IMR-90 (cell line): ENCODE measurements around the gene TRAF1. TPM values are rescaled to one million over a fixed set of nuclear protein-coding genes. Genes with fewer than 3 reads are reported as not detected.

Experiments
- ATAC-seq: fragments of 200-7000 bp; cut with Tn5 transposase; 2 replicates; pipeline ENCODE4 v1.9.1; 2020; ENCODE audit warnings: low read depth, mild to moderate bottlenecking, moderate library complexity
- BruUV-seq: library from RNA; stranded (reverse); fragments of 400-500 nt; replicated peaks from 2 replicates; lab custom pipeline; 2021; lab: Mats Ljungman, UMichigan
- CTCF ChIA-PET: fragments of 300-600 bp; formaldehyde crosslinking; extraction: SDS; loops from one replicate; lab custom pipeline; 2021; ENCODE audit warnings: antibody characterized with exemption; lab: Yijun Ruan, JAX
- POLR2A ChIA-PET: fragments of 300-600 bp; sonication (Branson Sonifier 250); formaldehyde crosslinking; loops from one replicate; lab custom pipeline; 2022; ENCODE audit warnings: antibody characterized with exemption; ENCODE audit not compliant: unreplicated experiment; lab: Charles Lee
- DNase-seq: peaks from one replicate; pipeline ENCODE4 v3.0.0; 2013
- H2AFZ ChIP-seq: replicated peaks from 2 replicates; pipeline ENCODE3; 2013; ENCODE audit warnings: low read length, mild to moderate bottlenecking; ENCODE audit not compliant: poor library complexity
- H2AK5ac ChIP-seq: 2 replicates; pipeline ENCODE4 v1.6.1; 2013; ENCODE audit warnings: low read depth, low read length, inconsistent platforms
- H2AK9ac ChIP-seq: replicated peaks from 2 replicates; pipeline ENCODE3; 2013; ENCODE audit warnings: mild to moderate bottlenecking, low read depth, low read length, moderate library complexity; ENCODE audit not compliant: poor library complexity
- H2BK120ac ChIP-seq: 2 replicates; pipeline ENCODE4 v1.6.1; 2013; ENCODE audit warnings: low read depth, low read length, inconsistent platforms
- H2BK15ac ChIP-seq: 3 replicates; pipeline ENCODE4 v1.6.1; 2013; ENCODE audit warnings: low read depth, low read length, inconsistent platforms
- H2BK20ac ChIP-seq: 2 replicates; pipeline ENCODE4 v1.6.1; 2013; ENCODE audit warnings: low read depth, mild to moderate bottlenecking, inconsistent platforms, low read length, moderate library complexity
- H2BK5ac ChIP-seq: 2 replicates; pipeline ENCODE4 v1.6.1; 2013; ENCODE audit warnings: mild to moderate bottlenecking, low read depth, low read length, inconsistent platforms; ENCODE audit not compliant: poor library complexity, severe bottlenecking
- H3K14ac ChIP-seq: replicated peaks from 2 replicates; pipeline ENCODE4 v1.6.1; 2013; ENCODE audit warnings: low read depth, low read length, inconsistent platforms
- H3K18ac ChIP-seq: 2 replicates; pipeline ENCODE4 v1.6.1; 2013; ENCODE audit warnings: low read depth, low read length, control low read depth
- H3K23ac ChIP-seq: 2 replicates; pipeline ENCODE4 v1.6.1; 2013; ENCODE audit warnings: low read depth, low read length, inconsistent platforms
- H3K27ac ChIP-seq: 2 replicates; pipeline ENCODE4 v1.5.1; 2013; ENCODE audit warnings: mild to moderate bottlenecking, control low read depth, low read length; ENCODE audit not compliant: insufficient read depth
- H3K27me3 ChIP-seq: 2 replicates; pipeline ENCODE4 v1.6.1; 2013; ENCODE audit warnings: low read length; ENCODE audit not compliant: control insufficient read depth, insufficient read depth
- H3K36me3 ChIP-seq: 2 replicates; pipeline ENCODE4 v1.6.1; 2013; ENCODE audit warnings: low read length, mixed read lengths; ENCODE audit not compliant: control insufficient read depth, insufficient read depth
- H3K4ac ChIP-seq: 2 replicates; pipeline ENCODE4 v1.6.1; 2013; ENCODE audit warnings: low read depth, low read length, inconsistent platforms
- H3K4me1 ChIP-seq: 2 replicates; pipeline ENCODE4 v1.6.1; 2013; ENCODE audit warnings: low read length, mixed read lengths; ENCODE audit not compliant: control insufficient read depth, insufficient read depth
- H3K4me2 ChIP-seq: 2 replicates; pipeline ENCODE4 v1.6.1; 2013; ENCODE audit warnings: low read depth, mild to moderate bottlenecking, control low read depth, low read length, moderate library complexity
- H3K4me3 ChIP-seq: 2 replicates; pipeline ENCODE4 v1.5.1; 2013; ENCODE audit warnings: low read depth, mild to moderate bottlenecking, control low read depth, low read length, moderate library complexity; ENCODE audit not compliant: insufficient read depth
- H3K56ac ChIP-seq: 2 replicates; pipeline ENCODE4 v1.6.1; 2013; ENCODE audit warnings: low read length, inconsistent platforms; ENCODE audit not compliant: insufficient read depth; ENCODE audit errors: extremely low read depth
- H3K79me1 ChIP-seq, 2 experiments: 2 replicates each; pipeline ENCODE4 v1.6.1; 2013; ENCODE audit warnings: low read length in 2 of 2, inconsistent platforms in 1 of 2, low read depth in 1 of 2
- H3K9ac ChIP-seq: 2 replicates; pipeline ENCODE4 v1.6.1; 2013; ENCODE audit warnings: low read depth, low read length, control low read depth
- H3K9me1 ChIP-seq: 2 replicates; pipeline ENCODE4 v1.6.1; 2013; ENCODE audit warnings: low read length, inconsistent platforms; ENCODE audit not compliant: insufficient read depth
- H3K9me3 ChIP-seq: 2 replicates; pipeline ENCODE4 v1.6.1; 2013; ENCODE audit warnings: low read length; ENCODE audit not compliant: control insufficient read depth, insufficient read depth
- H4K20me1 ChIP-seq: 2 replicates; pipeline ENCODE4 v1.6.1; 2013; ENCODE audit warnings: low read length, inconsistent platforms; ENCODE audit not compliant: insufficient read depth
- H4K5ac ChIP-seq: 2 replicates; pipeline ENCODE4 v1.6.1; 2013; ENCODE audit warnings: mild to moderate bottlenecking, low read depth, low read length, control low read depth
- H4K8ac ChIP-seq, 2 experiments: 2 replicates each; pipeline ENCODE4 v1.6.1; 2013; ENCODE audit warnings: low read depth in 2 of 2, low read length in 2 of 2, control low read depth in 1 of 2, inconsistent platforms in 1 of 2
- H4K91ac ChIP-seq: 2 replicates; pipeline ENCODE4 v1.6.1; 2013; ENCODE audit warnings: low read depth, low read length, inconsistent platforms; ENCODE audit not compliant: insufficient read depth
- ELK1 ChIP-seq: fragments of 150-350 bp; IDR thresholded peaks from 2 replicates; pipeline ENCODE4 v1.6.1; 2016; ENCODE audit warnings: low read depth, mild to moderate bottlenecking, low read length, moderate library complexity, borderline replicate concordance
- MAFK ChIP-seq: IDR thresholded peaks from 2 replicates; pipeline ENCODE4 v1.6.1; 2012; ENCODE audit warnings: low read depth, low read length, improper control_type of control experiment
- whole genome bisulfite sequencing, 2 experiments: methylation state at CpG; one replicate each; pipeline versions ENCODE4 v1.1.5 to v1.1.7; 2013; ENCODE audit warnings: missing lambda C conversion rate in 2 of 2; ENCODE audit not compliant: insufficient read length in 1 of 2; ENCODE audit errors: extremely low coverage in 2 of 2; 5-methylcytosine and 5-hydroxymethylcytosine counted together
- dilution Hi-C: fragments of 300-500 bp; cut with HindIII; formaldehyde crosslinking; loops from one replicate; pipeline ENCODE4 v1.14.3; 2018; ENCODE audit warnings: low sequenced_read_pairs; ENCODE audit not compliant: unreplicated experiment
- in situ Hi-C: fragments of 300-500 bp; cut with MboI; formaldehyde crosslinking; loops from 3 replicates; pipeline ENCODE4 v1.14.3; 2019; ENCODE audit warnings: low sequenced_read_pairs, inconsistent platforms, mixed read lengths
- intact Hi-C: fragments of 100-400 bp; cut with micrococcal nuclease; formaldehyde crosslinking; loops from 2 replicates; pipeline ENCODE4 v1.10.0; 2022
- polyA plus RNA-seq, 3 experiments: library from polyadenylated mRNA; depleted of rRNA; stranded (reverse); fragments of >200 nt; gene quantifications; 2 replicates each; pipeline ENCODE4 v1.2.3, GENCODE V29; 2012; ENCODE audit warnings: low replicate concordance in 1 of 3
- total RNA-seq: library from RNA; depleted of rRNA; stranded (reverse); fragments of >200 nt; gene quantifications from 2 replicates; pipeline ENCODE4 v1.2.3, GENCODE V29; 2012

Gene TRAF1
- total and polyA plus RNA-seq, 2 of the 4 experiments (the other 2 are of a cell fraction): 3.9 to 4.1 TPM

DNA sequence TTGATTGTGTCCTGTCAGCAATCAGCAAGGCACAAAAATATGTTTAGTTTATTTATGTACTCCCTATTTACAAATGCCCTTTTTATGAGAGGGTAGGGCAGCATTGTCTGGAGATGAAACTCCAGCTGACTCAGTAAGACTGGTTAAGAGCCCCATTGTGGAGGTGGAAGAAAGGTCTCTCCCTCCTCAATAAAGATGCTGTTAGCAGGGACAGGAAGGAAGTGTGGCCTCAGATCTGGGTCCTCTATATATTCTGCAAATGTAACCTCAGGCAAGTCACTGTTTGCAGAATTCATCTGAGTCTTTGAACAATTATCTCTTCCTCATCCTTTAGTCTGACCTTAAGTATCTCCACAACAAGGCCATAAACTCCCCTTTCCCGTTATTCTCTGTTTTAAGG is 48.3 kb upstream of the TRAF1 start:
- Histone ChIP-seq H3K9ac (no peak overlapping the region), H2BK5ac (no peak overlapping the region)

More for the DNA sequence above, 48.3 kb upstream of the TRAF1 start:
- H3K36me3 ChIP-seq: no peaks in the 10 kb centered on the region
- in situ Hi-C loops (loop anchor here (25.0 kb wide), 1 partner anchor 412 kb away; no protein-coding TSS in a partner anchor), dilution Hi-C loops (no loop called here), intact Hi-C loops (loop anchor here (5.0 kb wide), 1 partner anchor 218 kb away; no protein-coding TSS in a partner anchor)
- H4K8ac ChIP-seq: no peak overlapping the region
- H3K14ac ChIP-seq: no peak overlapping the region
- H2AK9ac ChIP-seq: no peak overlapping the region
- H3K4me1 ChIP-seq: peaks cover 5% of the 10 kb centered on the region
- H4K91ac ChIP-seq: no peak overlapping the region
- no peaks in the 10 kb centered on the region for H4K20me1 ChIP-seq
- H2BK20ac ChIP-seq: no peak overlapping the region; the same call in 1 of the 2 replicates
- no peak overlapping the region for H3K4me3 ChIP-seq
- TF ChIP-seq ELK1 (no peak), MAFK (peak; percentile 45)
- no peak overlapping the region for H3K27ac ChIP-seq
- H4K5ac ChIP-seq: no peak overlapping the region
- H3K9me1 ChIP-seq: peaks cover 2% of the 10 kb centered on the region; the same call in 1 of the 2 replicates
- H3K4ac ChIP-seq: no peak overlapping the region
- no peak overlapping the region for H3K23ac ChIP-seq
- no TSS peak for BruUV-seq
- no peak overlapping the region for H2BK15ac ChIP-seq
- H3K4me2 ChIP-seq: no peak overlapping the region
- WGBS, 2 experiments: no CpG with 5 or more reads among the region's 1 CpG
- H3K18ac ChIP-seq: no peak overlapping the region
- H3K9me3 ChIP-seq: no peaks in the 10 kb centered on the region
- H3K79me1 ChIP-seq: no peaks in the 10 kb centered on the region
- CTCF ChIA-PET: no interaction called here
- ATAC-seq: no peak
- H3K27me3 ChIP-seq: no peaks in the 10 kb centered on the region
- H2AK5ac ChIP-seq: no peak overlapping the region
- no peak for DNase-seq
- POLR2A ChIA-PET: no interaction called here
- no peak overlapping the region for H2BK120ac ChIP-seq
- no peak overlapping the region for H2AFZ ChIP-seq
- no peak overlapping the region for H3K56ac ChIP-seq
